Neuronal stem cell (in vitro differentiated cells): ENCODE results near the gene TUBD1.

ENCODE experiments used
- DNase-seq: peaks from one replicate; pipeline ENCODE4 v3.0.0-alpha.2; 2013; ENCODE audit warnings: low spot score
- H2AFZ ChIP-seq: one replicate; pipeline ENCODE4 v1.6.1; 2013; ENCODE audit warnings: mild to moderate bottlenecking, low read length, inconsistent platforms
- H2AK5ac ChIP-seq: 2 replicates; pipeline ENCODE4 v1.6.1; 2013; ENCODE audit warnings: low read depth, mild to moderate bottlenecking, inconsistent platforms, low read length, moderate library complexity, mixed read lengths
- H2BK120ac ChIP-seq: 2 replicates; pipeline ENCODE4 v1.6.1; 2013; ENCODE audit warnings: low read depth, mild to moderate bottlenecking, inconsistent platforms, low read length, moderate library complexity, mixed read lengths
- H2BK12ac ChIP-seq: one replicate; pipeline ENCODE4 v1.6.1; 2013; ENCODE audit warnings: low read length, inconsistent platforms
- H2BK15ac ChIP-seq: 2 replicates; pipeline ENCODE4 v1.6.1; 2013; ENCODE audit warnings: mild to moderate bottlenecking, low read length, inconsistent platforms, mixed read lengths
- H2BK5ac ChIP-seq: one replicate; pipeline ENCODE4 v1.6.1; 2013; ENCODE audit warnings: inconsistent platforms, mild to moderate bottlenecking, low read length, moderate library complexity
- H3K14ac ChIP-seq: one replicate; pipeline ENCODE4 v1.6.1; 2013; ENCODE audit warnings: low read length, inconsistent platforms
- H3K18ac ChIP-seq: 2 replicates; pipeline ENCODE4 v1.6.1; 2013; ENCODE audit warnings: low read length, inconsistent platforms
- H3K23ac ChIP-seq: 2 replicates; pipeline ENCODE4 v1.6.1; 2013; ENCODE audit warnings: low read depth, mild to moderate bottlenecking, mixed read lengths, low read length, inconsistent platforms; ENCODE audit not compliant: poor library complexity
- H3K27ac ChIP-seq: replicated peaks from 3 replicates; pipeline ENCODE4 v1.5.1; 2013; ENCODE audit warnings: low read length, inconsistent platforms
- H3K27me3 ChIP-seq, 3 experiments: 2 replicates each; pipeline ENCODE4 v1.6.1; 2013; ENCODE audit warnings: low read length in 3 of 3, mild to moderate bottlenecking in 2 of 3, inconsistent platforms in 1 of 3, low read depth in 1 of 3, mixed read lengths in 1 of 3, moderate library complexity in 1 of 3; ENCODE audit not compliant: control insufficient read depth in 3 of 3, insufficient read depth in 3 of 3
- H3K36me3 ChIP-seq, 2 donors: replicated peaks in 1 of 2; 2 replicates each; pipeline ENCODE4 v1.6.1; 2013; ENCODE audit warnings: low read length in 2 of 2; ENCODE audit not compliant: control insufficient read depth in 2 of 2, insufficient read depth in 2 of 2
- H3K4ac ChIP-seq: 2 replicates; pipeline ENCODE4 v1.6.1; 2013; ENCODE audit warnings: inconsistent platforms, mild to moderate bottlenecking, low read length, moderate library complexity
- H3K4me1 ChIP-seq, 2 donors: 1 replicate in 1 of 2; 2 replicates in 1 of 2; pipeline ENCODE4 v1.6.1; 2013; ENCODE audit warnings: low read length in 2 of 2, low read depth in 1 of 2; ENCODE audit not compliant: control insufficient read depth in 2 of 2, insufficient read depth in 1 of 2
- H3K4me2 ChIP-seq: one replicate; pipeline ENCODE4 v1.6.1; 2013; ENCODE audit warnings: mild to moderate bottlenecking, low read length, inconsistent platforms; ENCODE audit not compliant: insufficient read depth, poor library complexity, severe bottlenecking
- H3K4me3 ChIP-seq, 2 donors: 2 replicates each; pipeline ENCODE4 v1.5.1; 2013; ENCODE audit warnings: low read length in 2 of 2, mild to moderate bottlenecking in 2 of 2, inconsistent platforms in 1 of 2, moderate library complexity in 1 of 2
- H3K79me1 ChIP-seq: one replicate; pipeline ENCODE4 v1.6.1; 2013; ENCODE audit warnings: low read depth, mild to moderate bottlenecking, inconsistent platforms, low read length, moderate library complexity
- H3K9ac ChIP-seq: one replicate; pipeline ENCODE4 v1.6.1; 2013; ENCODE audit warnings: mild to moderate bottlenecking, low read depth, low read length, inconsistent platforms; ENCODE audit not compliant: poor library complexity
- H3K9me3 ChIP-seq, 2 donors: replicated peaks in 1 of 2; 2 replicates each; pipeline versions ENCODE3 to v1.6.1; 2013; ENCODE audit warnings: low read length in 2 of 2, mild to moderate bottlenecking in 2 of 2, inconsistent platforms in 1 of 2, low read depth in 1 of 2, mixed read lengths in 1 of 2, moderate library complexity in 1 of 2; ENCODE audit not compliant: control insufficient read depth in 2 of 2, insufficient read depth in 1 of 2
- H4K8ac ChIP-seq: one replicate; pipeline ENCODE4 v1.6.1; 2013; ENCODE audit warnings: low read depth, mild to moderate bottlenecking, inconsistent platforms, low read length, moderate library complexity
- H4K91ac ChIP-seq: one replicate; pipeline ENCODE4 v1.6.1; 2013; ENCODE audit warnings: low read length, low read depth, mild to moderate bottlenecking, inconsistent platforms; ENCODE audit not compliant: poor library complexity
- WGBS, 2 donors: extraction: QIAGEN DNeasy Blood & Tissue Kit; methylation state at CpG; one replicate each; pipeline ENCODE4 v1.1.7; 2013; ENCODE audit warnings: missing lambda C conversion rate in 2 of 2, mixed read lengths in 1 of 2; ENCODE audit not compliant: insufficient read length in 2 of 2, insufficient replicate concordance in 1 of 2; ENCODE audit errors: extremely low coverage in 2 of 2; 5-methylcytosine and 5-hydroxymethylcytosine counted together

The TUBD1 gene

DNA sequence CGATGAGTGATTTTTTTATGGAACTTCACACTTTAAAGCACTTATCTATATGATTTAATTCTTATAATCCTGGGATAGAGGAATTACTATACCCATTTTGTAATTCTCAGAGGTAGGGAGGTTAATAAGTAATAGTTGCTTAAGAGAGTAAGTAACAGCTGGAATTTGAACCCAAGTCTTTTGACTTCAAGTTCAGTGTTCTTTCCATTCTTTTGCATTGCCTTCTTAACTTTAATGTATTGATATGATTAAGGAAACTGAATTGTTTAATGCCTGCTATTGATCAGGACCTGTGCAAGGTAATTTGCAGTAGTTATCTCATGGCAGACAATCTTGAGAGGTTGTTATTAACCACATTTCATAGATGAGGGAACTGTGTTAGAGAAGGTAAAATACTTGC, 78.5 kb downstream of the TUBD1 start:
- Histone ChIP-seq H4K8ac (no peak overlapping the region), H3K9me3 (no peaks in the 10 kb centered on the region), H2AFZ (no peak overlapping the region), H3K14ac (no peak overlapping the region), H3K23ac (no peak overlapping the region), H3K27me3 (no peaks in the 10 kb centered on the region), H2BK120ac (no peak overlapping the region), H2BK5ac (no peak overlapping the region), H2BK12ac (no peak overlapping the region), H3K36me3 (peaks cover 1 to 34% of the 10 kb centered on the region in 2 donors), H3K18ac (no peak overlapping the region), H3K9ac (no peak overlapping the region), H3K4me1 (no peaks in the 10 kb centered on the region), H3K4me3 (no peak overlapping the region), H3K79me1 (no peaks in the 10 kb centered on the region), H4K91ac (no peak overlapping the region), H3K4ac (no peak overlapping the region), H3K4me2 (no peak overlapping the region), H2AK5ac (no peak overlapping the region), H3K27ac (no peak overlapping the region), H2BK15ac (no peak overlapping the region)
- no peak for DNase-seq
- no CpG with 5 or more reads among the region's 1 CpG for WGBS, 2 donors

DNA sequence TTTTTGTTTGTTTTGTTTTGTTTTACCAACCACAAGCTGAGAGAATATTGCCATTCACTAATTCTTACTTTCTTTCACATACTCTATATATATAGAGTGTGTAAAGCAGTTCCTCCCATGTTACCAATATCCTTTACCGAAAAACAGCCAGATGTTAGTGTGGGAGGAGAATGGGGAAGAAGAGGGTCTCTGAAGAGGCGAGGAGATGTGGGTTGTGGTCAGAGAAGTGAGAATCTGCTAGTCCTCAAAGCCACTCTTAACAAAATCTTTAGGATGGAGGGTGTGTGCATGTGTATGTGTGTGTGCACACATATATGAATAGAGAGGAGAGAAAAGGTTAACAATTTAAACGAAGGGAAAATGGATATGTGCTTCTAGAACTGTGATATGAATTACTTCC, 80.6 kb downstream of the TUBD1 start:
- no peak for DNase-seq
- WGBS, 2 donors = no CpG with 5 or more reads among the region's 3 CpGs
- Histone ChIP-seq H3K9me3 (no peaks in the 10 kb centered on the region), H3K4me2 (no peak overlapping the region), H3K79me1 (no peaks in the 10 kb centered on the region), H3K9ac (no peak overlapping the region), H2BK12ac (no peak overlapping the region), H3K4ac (no peak overlapping the region), H2AFZ (no peak overlapping the region), H3K14ac (no peak overlapping the region), H3K36me3 (peaks cover 1 to 34% of the 10 kb centered on the region in 2 donors), H2AK5ac (no peak overlapping the region), H3K23ac (no peak overlapping the region), H4K8ac (no peak overlapping the region), H3K18ac (no peak overlapping the region), H4K91ac (no peak overlapping the region), H2BK5ac (no peak overlapping the region), H3K4me1 (no peaks in the 10 kb centered on the region), H2BK120ac (no peak overlapping the region), H2BK15ac (no peak overlapping the region), H3K4me3 (no peak overlapping the region), H3K27me3 (no peaks in the 10 kb centered on the region), H3K27ac (no peak overlapping the region)

DNA sequence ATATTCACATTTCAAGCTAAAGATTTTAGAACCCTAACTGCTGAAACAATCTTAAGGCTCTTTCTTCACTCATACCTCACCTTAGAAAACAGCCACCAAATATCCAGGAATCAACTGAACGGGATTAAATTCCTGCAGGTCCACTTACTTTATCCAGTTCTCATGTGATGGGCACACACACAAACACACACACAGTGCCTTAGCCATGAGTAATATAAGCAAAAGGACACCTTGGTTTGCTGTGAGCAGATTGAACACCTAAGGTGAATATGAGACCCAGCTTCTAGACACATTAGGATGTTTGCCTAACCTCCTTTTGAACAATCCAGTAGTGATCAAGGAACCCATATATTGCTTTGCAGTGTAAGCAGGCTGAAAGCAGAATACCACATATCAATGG, 81.5 kb downstream of the TUBD1 start:
- no peak overlapping the region for H2AFZ ChIP-seq
- no peaks in the 10 kb centered on the region for H3K79me1 ChIP-seq
- H3K9ac ChIP-seq = no peak overlapping the region
- H3K4me2 ChIP-seq = no peak overlapping the region
- H3K23ac ChIP-seq = no peak overlapping the region
- WGBS, 2 donors = no CpG with 5 or more reads among the region's 1 CpG
- no peak overlapping the region for H2BK120ac ChIP-seq
- no peaks in the 10 kb centered on the region for H3K4me1 ChIP-seq
- no peak overlapping the region for H3K18ac ChIP-seq
- H3K27ac ChIP-seq = no peak overlapping the region
- DNase-seq = no peak
- H4K8ac ChIP-seq = no peak overlapping the region
- no peak overlapping the region for H3K14ac ChIP-seq
- H3K27me3 ChIP-seq = no peaks in the 10 kb centered on the region
- H3K9me3 ChIP-seq = no peaks in the 10 kb centered on the region
- H2AK5ac ChIP-seq = no peak overlapping the region
- no peak overlapping the region for H2BK15ac ChIP-seq
- H4K91ac ChIP-seq = no peak overlapping the region
- H3K36me3 ChIP-seq = peaks cover 1 to 32% of the 10 kb centered on the region in 2 donors
- no peak overlapping the region for H3K4ac ChIP-seq
- no peak overlapping the region for H2BK5ac ChIP-seq
- no peak overlapping the region for H3K4me3 ChIP-seq
- no peak overlapping the region for H2BK12ac ChIP-seq

DNA sequence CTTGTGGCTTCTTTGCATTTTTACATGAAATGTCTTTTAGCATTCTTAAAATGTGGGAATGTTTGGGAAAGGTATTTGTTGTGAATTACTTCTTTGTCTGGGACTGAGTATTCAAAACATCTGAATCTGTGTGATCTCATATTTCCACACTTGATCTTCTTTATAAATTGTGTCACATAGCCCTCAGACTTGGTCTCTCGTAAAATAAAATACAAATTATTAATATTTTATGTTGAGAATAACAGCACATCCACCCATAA, 81.9 kb downstream of the TUBD1 start:
- Histone ChIP-seq H3K79me1 (no peaks in the 10 kb centered on the region), H3K4me1 (no peaks in the 10 kb centered on the region), H4K91ac (no peak overlapping the region), H3K4ac (no peak overlapping the region), H2BK5ac (no peak overlapping the region), H2BK15ac (no peak overlapping the region), H3K14ac (no peak overlapping the region), H2AFZ (no peak overlapping the region), H3K18ac (no peak overlapping the region), H2AK5ac (no peak overlapping the region), H2BK120ac (no peak overlapping the region), H3K36me3 (peaks cover 1 to 32% of the 10 kb centered on the region in 2 donors), H3K9ac (no peak overlapping the region), H4K8ac (no peak overlapping the region), H3K9me3 (no peaks in the 10 kb centered on the region), H2BK12ac (no peak overlapping the region), H3K4me2 (no peak overlapping the region), H3K27me3 (no peaks in the 10 kb centered on the region), H3K4me3 (no peak overlapping the region), H3K27ac (no peak overlapping the region), H3K23ac (no peak overlapping the region)
- DNase-seq = no peak
- WGBS, 2 donors = no CpG with 5 or more reads among the region's 1 CpG
